ENCODE measurements around the gene ASAP2.

ASAP2 gene

DNA sequence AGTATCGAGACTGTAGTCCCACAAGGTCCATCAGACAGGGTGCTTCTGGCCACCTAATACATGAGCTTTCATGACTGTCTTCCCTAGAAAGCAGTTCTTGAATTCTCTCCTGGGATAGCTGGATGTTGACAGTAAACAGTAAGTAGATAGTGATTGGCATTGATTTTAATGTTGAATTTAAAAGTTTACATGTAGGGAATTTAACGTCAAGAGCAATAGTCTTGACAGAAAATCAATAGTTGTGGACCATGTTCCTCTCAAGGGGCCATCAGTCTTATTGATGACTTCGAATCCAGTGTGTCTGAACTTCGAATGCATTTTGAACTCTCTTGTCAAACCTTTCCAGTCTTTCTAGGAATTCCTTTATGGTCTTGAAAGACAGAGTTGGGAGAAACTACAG is 152.9 kb downstream of the ASAP2 start:
- DNase-seq, result no peak

DNA sequence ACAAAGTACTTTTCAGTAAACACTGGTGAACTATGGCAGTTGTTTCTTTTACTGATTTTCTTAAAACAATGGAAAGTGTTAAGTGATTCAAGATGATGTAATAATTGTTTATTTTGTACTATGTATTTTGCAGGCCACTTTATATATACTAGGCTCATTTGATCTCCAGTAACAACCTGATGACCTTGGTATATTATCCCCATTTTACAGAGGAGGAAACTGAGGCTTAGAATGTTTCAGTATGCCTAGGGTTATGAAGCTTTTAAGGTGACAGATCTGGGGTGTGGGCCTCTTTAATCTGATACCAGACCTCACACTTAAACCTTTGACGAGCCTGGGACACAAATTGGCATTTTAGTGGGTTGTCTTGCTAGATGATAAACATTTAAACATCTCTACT is 153.5 kb downstream of the ASAP2 start:
- no peak for DNase-seq

DNA sequence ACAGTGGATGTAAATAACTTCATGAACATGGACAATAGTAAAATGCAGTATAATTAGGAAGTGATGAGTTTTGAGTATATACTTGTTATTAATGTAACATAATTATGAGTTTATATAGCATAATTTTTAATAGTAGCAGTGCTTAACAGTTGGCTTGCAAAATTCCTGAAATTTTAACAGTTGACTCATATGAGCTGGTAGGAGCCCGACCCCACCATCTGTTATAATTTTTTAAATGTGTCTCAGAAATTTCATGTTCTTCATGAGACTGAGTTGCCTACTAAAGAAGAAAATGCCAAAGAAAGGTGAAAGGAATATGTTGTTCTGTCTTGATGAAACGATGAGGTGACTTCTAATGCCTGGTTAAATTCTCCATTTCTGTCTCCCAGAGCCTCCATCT is 154.1 kb downstream of the ASAP2 start:
- peak; percentile 54 for DNase-seq

GRCh38 chr2:9364373-9364772 is 157.8 kb downstream of the ASAP2 start:
- no peak for DNase-seq

GRCh38 chr2:9364791-9365497 is 158.3 kb downstream of the ASAP2 start:
- DNase-seq, result no peak

GRCh38 chr2:9365498-9366019 is 158.9 kb downstream of the ASAP2 start:
- no peak for DNase-seq

DNA sequence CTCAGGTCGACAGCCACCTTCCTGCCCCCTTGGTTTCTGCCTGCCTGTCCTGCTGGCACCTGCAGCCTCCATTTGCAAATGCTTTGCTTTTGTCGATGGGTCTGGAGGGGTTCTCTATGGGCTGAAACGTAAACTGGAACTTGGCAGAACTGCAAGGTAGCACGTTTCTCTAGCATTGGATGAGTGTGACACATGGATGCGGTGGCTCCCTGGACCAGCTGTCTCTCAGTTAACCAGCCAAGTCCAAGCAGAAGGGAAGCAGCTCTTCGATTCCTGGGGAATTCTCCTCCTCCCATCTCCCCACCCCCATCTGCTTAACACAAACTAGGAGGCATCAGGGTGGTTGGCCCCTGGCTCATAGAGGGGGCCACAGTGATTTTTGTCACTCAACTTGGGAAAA is 159.4 kb downstream of the ASAP2 start:
- peak; percentile 97 for DNase-seq

GRCh38 chr2:9370746-9371145 is 164.1 kb downstream of the ASAP2 start:
- no peak for DNase-seq

DNA sequence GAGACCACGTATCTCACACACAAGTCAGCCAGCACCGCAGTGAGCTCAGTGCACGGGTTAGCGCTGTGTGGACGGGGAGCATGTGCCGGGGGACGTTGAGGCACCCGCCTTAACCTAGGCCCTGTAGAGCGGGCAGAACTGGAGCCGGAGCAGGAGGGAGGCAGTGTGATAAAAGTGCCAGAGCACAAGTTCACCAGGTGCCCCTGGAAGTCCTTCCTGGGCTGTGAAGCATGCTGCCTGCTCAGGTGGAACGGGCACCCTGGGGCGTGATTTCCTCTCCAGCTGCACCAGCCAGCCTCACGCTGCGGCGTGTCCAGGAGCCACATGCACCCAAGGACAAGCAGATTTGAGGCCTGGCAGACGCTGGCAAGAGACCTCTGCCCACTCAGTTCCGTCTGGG is 166.4 kb downstream of the ASAP2 start:
- no peak for DNase-seq

DNA sequence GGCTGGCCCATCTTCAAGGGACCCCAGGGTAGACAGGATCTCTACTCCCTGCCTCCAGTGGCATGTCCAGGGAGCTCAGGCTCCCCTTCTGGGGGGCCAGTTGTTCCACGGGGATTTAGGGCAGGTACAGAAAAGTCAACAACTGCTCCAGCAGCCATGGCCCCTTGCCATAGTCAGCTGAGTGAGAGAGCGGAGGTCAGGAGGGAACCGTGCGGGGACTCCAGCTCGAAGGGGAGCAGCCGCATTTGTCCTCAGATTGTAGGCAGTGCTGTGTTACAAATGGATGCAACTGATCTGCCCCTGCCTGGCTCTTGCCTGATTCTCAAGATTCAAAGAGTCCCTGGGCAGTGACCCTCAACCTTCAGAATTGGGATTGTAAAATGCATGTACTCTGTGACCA is 166.9 kb downstream of the ASAP2 start:
- DNase-seq, result no peak

GRCh38 chr2:9374071-9374730 is 167.6 kb downstream of the ASAP2 start:
- DNase-seq, result no peak

DNA sequence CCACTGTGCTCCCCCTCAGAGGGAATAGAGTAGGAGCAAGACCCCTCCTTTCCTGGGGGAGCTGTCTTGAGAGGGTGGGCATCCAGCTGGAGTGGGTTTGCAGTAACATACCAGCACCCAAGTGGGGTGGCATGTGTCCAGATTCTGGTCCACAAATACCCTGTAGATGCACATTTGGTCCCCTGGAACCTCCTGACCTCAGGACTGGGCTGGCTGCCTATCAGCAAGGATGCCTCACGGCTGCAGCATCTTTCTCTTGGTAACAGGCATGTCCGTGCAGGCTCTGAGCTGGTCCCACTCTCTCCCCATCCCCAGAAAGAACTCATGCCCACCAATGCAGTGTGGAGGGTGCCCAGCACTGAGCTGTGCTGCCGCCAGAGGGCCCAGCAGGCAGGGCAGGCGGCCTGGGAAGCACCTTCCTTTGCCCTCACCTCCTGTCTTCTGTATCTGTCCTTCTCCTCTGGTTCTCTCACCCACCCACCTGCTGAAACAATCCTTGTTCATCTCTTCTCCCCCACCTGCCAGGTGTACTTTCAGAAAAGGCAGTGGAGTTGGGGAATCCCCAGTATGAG is 169.3 kb downstream of the ASAP2 start:
- DNase-seq, result no peak

DNA sequence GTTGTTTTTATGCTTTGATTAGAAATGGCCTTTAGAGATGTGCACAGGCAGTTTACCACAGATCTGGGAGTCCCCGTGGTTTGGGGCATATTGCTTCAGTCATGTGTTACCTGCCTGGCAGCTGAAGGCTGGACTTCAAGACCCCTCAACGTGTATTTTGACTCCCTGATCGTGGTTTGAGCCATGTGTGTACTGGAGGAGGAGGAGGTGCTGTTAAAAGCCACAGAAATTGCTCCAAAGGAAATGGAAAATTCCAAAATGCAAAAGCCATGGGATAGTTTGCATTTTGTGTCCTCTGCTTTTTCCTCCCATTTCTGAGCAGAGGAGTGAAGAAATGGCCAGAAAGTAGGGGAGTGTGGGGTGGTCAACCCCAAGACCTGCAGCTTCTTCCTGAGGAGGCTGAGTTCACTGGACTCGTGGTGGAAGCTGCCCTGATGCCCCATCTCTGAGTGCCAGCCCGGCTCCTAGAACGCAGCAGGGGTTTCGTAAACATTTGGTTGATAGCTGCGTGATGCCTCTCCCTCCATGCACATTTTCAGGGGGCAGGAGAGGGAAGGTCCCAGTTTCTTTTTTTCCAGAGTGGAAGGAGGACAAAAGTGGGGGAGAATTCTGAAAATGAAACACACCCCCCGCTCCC is 171.0 kb downstream of the ASAP2 start:
- no peak for DNase-seq

DNA sequence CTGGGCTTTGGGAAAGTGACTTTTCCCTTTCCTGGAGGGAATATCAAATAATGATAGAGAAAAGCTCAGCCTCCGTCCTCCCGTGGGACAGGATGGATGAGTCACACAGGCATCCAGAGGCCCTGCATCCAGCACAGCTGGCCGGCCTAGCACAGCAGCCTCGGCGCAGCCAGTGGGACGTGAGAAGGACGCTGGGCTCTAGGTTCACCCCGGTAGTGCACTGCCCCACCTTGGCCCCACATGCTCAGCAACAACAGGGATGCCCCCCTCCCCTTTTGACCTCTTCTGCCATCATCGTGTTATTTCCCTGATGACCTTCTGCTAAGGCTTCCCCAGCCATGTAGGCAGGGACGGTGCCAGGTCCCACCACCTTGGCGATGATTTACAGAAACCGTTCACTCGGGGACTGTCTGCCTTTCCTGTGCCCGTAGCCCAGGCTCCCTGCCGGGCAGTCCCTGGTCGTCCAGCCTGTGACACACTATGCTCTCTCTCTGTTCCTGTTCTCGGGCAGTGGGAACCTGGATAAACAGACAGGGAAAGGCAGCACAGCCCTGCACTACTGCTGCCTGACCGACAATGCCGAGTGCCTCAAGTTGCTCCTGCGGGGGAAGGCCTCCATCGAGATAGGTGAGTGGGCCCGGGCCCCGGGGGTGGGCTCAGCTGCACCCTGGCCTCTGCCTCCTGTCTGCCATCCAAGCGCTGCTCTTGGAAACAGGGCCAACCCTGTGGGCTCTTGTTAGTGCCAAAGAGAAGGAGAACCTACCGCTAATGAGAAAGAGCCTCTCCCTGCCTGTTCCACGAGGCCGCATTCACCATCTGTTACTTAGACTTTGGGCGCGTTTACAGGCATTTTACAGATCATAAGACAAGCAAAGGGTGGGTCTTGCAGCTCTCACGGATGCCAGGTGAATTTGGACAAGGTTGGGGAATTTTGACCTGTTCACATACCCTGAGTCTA is 172.1 kb downstream of the ASAP2 start:
- peak; percentile 99 for DNase-seq

GRCh38 chr2:9379391-9379755 is 172.8 kb downstream of the ASAP2 start:
- no peak for DNase-seq

DNA sequence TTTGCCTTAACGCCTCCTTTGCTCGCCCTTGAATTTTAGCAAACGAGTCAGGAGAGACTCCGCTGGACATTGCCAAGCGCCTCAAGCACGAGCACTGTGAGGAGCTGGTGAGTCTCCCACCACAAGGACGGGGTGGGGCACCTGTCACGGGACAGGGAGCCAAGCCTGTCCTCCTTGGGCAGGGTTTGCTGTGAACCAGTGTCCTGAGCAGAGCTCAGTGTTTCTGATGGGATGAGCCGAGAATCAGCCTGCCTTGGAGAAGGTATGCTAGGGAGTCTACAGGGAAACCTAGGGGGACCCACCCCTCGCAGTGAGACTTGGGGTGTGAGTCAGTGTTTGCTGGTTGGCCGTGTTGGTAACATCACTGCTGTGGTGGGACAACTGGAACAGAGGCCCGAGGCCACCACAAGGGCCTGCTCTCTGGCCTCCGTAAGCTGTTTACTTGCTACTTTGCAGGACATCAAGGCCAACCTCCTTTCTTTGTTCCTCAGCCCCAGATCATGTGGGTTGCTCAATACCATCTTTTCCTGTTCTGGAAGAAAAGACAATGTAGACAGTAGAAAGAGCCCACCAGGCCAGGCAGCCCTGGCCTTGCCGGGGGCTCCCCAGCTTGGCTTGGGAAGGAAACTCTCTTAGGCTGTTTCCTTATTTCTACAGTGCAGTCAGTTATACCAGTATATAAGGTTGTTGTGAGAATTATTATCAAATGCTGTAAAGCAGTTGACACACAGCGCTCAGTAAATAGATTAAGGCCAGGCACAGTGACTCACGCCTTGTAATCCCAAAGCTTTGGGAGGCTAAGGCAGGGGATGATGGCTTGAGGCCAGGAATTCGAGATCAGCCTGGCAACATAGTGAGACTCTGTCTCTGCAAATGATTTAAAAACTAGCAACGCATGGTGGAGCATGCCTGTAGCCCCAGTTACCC is 174.4 kb downstream of the ASAP2 start:
- no peak for DNase-seq

GRCh38 chr2:9382604-9383235 is 176.1 kb downstream of the ASAP2 start:
- DNase-seq, result no peak

DNA sequence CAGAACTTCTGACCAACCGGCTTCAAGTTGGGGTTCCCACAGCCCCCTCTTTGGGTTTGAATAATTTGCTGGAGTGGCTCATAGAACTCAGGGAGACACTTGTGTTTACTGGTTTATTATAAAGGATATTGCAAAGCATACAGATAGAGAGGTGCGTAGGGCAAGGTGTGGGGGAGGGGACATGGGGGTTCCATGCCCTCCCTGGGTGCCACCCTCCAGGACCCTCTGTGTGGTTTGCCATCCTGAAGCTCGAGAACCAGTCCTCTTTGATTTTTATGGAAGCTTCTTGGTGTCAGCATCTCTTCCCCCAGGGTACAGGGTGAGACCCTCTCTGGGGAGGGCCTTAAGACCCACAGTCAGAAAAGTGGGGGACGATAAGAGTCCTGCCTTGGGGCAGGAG is 177.9 kb downstream of the ASAP2 start:
- DNase-seq, result no peak

GRCh38 chr2:9385841-9386240 is 179.2 kb downstream of the ASAP2 start:
- DNase-seq, result no peak

- no peak for DNase-seq
Measured at GRCh38 chr2:9388199-9388681, 181.6 kb downstream of the ASAP2 start.
